Astrocyte of the hippocampus (primary cell): ENCODE data around the gene SPHK1.
A peak's percentile ranks its signal among the peaks of the same experiment; 100 is the strongest.
"Not testable (repeated sequence)": the region's sequence is repeated elsewhere in the genome, so short reads cannot be mapped to it uniquely, and the experiment has no call there.

Experiments
- DNase-seq: peaks from one replicate; pipeline ENCODE4 v3.0.0; 2011; ENCODE audit warnings: low read depth, low spot score

SPHK1 gene, protein sequence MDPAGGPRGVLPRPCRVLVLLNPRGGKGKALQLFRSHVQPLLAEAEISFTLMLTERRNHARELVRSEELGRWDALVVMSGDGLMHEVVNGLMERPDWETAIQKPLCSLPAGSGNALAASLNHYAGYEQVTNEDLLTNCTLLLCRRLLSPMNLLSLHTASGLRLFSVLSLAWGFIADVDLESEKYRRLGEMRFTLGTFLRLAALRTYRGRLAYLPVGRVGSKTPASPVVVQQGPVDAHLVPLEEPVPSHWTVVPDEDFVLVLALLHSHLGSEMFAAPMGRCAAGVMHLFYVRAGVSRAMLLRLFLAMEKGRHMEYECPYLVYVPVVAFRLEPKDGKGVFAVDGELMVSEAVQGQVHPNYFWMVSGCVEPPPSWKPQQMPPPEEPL

DNA sequence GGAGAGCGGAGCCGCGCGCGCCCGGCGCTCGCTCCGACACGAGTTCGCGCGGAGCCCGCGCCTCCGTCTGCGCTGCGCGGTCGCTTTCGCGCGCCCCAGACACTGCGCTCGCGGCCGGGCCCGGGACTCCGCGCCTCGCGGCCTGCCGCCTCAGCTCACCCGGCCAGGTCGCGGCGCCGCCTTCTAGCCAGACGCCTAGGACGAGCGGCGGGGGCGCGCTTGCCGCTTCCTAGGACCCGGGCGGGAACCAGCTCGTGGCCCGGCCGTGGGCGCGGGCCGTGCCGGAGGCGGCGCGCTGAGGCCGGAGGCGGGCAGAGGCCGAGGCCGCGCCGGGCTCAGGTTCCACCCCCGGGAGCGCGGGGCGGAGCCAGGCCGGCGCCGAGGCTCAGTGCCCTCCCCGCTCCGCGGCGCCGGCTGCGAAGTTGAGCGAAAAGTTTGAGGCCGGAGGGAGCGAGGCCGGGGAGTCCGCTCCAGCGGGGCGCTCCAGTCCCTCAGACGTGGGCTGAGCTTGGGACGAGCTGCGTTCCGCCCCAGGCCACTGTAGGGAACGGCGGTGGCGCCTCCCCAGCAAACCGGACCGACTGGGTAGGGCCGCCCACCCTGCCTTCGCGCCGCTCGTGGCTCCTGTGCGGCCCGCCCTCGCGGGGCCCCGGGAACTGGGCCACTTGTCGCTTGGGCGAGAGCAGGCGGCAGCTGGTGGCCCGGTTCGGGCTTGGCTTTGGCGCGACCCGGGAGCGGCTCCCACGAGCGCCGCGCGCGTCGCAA is at the start of gene SPHK1:
SPHK1 (plus strand) TSS at position 388 of the 765 bp plus-strand sequence. CDS start 1,036 bp downstream, outside the sequence.
- peak; percentile 92 for DNase-seq

DNA sequence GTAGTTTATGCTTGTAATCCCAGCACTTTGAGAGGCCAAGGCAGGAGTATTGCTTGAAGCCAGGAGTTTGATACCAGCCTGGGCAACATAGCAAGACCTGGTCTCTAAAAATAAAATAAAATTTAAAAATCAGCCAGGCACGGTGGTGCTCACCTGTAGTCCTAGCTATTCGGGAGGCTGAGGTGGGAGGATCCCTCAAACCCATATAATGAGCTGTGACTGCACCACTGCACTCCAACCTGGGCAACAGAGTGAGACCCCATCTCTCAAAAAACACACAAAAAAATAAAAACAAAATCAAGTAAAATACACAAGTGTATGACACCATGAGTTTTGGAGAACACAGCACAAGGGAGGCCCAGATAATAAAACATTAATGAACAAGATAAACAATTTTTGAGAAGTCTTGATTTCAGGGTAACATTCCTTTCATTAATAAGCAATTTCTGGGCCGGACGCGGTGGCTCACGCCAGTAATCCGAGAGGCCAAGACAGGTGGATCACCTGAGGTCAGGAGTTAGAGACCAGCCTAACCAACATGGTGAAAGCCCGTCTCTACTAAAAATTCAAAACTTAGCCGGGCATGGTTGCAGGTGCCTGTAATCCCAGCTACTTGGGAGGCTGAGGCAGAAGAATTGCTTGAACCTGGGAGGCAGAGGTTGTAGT is 48.6 kb upstream of the SPHK1 start:
- no peak for DNase-seq

DNA sequence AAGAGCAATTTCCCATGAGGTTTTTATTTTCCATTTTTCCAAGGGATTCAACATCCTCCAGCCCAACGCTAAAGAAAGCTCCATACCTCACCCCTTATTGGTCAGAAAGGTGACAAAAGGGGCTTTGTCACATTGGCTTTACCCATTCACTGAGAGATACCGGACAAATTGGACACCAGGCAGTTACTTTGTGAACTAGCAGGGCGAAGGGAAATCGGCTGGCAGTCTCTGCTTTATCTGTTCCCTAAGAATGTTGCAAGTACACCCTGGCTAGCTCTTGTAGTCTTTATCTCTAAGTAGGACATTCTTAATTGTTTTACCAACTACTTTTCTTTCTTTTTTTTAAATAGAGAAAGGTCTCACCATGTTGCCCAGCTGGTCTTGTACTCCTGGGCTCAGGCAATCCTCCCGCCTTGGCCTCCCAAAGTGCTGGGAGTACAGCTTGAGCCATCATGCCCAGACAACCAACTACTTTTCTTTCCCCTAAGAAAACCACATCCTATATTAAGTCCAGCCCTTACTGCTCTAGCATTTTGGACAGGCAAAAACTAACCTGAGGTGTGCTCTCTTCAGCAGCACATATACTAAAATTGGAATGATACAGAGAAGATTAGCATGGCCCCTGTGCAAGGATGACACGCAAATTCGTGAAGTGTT is 47.5 kb upstream of the SPHK1 start:
- no peak for DNase-seq

DNA sequence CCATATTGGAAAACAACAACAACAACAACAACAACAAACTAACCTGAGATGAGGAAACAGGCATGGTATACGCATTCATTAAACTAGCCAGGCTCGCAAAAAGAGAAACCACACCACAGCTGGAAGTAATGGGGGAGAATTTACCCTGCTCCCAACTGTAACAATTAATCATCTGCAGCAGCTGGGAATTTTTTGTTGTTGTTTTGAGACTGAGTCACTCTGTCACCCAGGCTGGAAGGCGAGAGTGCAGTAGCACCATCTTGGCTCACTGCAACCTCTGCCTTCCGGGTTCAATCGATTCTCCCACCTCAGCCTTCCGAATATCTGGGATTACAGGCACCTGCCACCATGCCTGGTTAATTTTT is 47.0 kb upstream of the SPHK1 start:
- peak; percentile 29 for DNase-seq

DNA sequence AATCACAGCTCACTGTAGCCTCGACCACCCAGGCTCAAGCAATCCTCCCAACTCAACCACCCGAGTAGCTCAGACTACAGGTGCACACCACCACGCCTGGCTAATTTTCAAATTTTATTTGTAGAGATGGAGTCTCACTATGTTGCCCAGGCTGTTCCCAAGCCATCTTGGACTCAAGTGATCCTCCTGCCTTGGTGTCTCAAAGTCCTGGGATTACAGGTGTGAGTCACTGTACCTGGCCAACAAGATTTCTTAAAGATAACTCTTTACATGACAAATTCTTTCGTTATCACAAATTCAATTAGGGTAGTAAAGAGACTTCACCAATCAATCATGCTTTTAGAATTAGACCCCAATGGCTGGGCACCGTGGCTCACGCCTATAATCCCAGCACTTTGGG is 43.1 kb upstream of the SPHK1 start:
- no peak for DNase-seq

DNA sequence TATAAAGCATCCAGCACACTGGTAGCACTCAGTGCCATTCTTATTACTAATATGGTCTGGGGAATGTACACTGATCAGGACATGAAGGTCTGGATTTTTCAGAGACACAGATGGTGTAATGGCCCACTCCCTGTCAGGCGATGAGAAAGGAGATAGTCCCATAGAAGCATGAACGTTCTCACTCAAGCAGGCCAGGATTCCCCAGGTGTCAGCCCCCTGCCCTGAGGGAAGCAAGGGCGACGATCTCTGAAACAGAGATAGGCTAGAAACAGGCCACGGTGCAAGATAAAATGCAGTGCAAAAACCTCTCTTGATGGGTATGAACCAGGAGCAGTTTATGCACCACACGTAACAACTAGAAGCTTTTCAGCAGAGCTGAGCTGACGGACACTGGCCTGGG is 41.3 kb upstream of the SPHK1 start:
- no peak for DNase-seq

DNA sequence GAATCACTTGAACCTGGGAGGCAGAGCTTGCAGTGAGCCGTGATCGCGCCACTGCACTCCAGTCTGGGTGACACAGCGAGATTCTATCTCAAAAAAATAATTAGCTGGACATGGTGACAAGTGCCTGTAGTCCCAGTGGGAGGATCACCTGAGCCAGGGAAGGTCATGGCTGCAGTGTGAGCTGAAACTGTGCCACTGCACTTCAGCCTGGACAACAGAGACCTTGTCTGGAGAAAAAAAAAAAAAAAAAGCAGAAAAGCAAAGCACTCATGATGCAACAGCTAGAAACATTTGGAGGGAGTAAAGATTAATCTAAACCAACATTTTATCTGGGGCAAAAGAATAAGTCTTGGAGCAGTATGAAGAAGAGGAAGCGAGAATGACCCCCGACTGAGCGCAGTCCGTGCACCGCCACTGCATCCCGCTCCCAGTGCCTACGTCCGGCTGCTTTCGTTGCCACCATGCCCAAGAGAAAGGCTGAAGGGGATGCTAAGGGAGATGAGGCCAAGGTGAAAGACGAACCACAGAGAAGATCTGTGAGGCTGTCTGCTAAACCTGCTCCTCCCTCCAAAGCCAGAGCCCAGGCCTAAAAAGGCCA is 38.9 kb upstream of the SPHK1 start:
- no peak for DNase-seq

DNA sequence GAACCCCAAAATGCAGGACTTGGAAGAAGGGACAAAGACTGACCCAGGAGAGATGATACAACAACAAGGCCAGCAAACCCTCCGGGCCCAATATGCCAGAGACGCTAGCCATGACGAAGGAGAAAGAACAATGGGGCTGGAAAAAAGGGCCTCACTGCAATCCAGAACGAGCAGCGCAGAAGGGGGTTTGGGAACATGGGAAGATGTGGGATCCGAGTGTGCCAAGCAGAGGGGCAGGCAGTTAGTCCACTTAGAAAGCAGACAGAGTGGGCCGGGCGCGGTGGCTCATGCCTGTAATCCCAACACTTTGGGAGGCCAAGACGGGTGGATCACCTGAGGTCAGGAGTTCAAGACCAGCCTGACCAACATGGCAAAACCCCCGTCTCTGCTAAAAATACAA is 37.5 kb upstream of the SPHK1 start:
- not testable (repeated sequence) for DNase-seq

DNA sequence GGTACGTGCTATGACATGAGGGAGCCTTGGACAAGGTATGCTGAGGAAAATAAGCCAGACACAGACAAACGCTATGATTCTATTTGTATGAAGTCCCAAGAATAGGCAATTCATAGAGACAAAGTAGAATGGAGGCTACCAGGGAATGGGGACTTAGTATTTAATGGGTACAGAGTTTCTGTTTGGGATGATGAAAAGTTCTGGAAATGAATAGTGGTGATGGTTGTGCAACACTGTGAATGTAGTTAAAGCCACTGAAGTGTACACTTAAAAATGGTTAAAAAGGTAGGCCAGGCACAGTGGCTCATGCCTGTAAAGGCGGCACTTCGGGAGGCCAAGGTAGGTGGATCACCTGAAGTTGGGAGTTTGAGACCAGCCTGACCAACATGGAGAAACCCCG is 33.9 kb upstream of the SPHK1 start:
- no peak for DNase-seq

DNA sequence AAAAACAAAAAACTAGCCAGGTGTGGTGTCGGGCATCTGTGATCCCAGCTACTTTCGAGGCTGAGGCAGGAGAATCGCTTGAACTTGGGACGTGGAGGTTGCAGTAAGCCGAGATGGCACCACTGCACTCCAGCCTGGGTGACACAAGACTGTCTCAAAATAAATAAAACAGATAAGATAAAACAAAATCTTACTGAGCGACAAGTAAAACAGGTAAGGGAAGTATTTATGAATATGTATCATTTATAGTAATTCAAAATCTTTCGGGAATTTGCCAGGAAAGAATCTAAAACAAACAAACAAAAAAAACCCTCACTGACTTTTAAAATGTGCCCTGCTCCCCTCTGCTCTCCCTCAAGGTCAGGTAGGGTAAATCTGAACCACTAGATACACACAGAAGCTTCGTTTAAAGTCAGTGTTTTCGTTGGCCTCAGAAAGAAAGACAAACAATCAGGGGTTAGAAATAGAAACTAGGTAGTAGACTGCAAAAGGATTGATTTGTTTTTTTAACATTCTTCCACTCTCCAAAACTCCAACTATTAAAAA is 32.8 kb upstream of the SPHK1 start:
- DNase-seq, result no peak

DNA sequence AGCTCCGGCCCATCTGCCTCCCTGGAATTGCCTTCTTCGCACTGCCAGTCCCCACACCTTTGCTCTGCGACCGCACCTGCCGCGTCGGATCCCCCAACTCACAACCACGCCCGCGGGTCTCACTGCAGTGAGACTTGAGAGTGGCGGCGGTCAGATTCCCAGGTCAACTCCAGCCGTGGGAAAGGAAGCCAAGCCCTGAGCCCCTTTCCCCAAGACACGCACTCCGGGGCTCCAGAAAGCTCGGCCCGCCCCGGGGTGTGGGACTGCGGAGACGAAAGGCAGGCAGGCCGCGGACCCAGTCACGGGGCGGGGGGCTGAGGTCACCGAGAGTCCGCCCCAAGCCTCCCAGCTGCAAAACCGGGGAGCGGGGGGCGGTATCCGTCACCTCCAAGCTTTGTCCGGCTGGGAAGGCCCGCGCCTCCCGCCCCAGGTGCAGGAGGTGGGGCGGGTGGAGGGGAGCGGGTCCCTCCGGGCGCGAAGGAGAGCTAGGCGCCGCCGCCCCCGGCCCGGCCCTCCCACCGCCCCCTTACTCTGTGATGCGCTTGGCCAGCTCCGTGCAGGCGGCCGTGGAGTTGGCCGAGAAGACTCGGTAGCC is 31.3 kb upstream of the SPHK1 start:
- DNase-seq, result no peak

DNA sequence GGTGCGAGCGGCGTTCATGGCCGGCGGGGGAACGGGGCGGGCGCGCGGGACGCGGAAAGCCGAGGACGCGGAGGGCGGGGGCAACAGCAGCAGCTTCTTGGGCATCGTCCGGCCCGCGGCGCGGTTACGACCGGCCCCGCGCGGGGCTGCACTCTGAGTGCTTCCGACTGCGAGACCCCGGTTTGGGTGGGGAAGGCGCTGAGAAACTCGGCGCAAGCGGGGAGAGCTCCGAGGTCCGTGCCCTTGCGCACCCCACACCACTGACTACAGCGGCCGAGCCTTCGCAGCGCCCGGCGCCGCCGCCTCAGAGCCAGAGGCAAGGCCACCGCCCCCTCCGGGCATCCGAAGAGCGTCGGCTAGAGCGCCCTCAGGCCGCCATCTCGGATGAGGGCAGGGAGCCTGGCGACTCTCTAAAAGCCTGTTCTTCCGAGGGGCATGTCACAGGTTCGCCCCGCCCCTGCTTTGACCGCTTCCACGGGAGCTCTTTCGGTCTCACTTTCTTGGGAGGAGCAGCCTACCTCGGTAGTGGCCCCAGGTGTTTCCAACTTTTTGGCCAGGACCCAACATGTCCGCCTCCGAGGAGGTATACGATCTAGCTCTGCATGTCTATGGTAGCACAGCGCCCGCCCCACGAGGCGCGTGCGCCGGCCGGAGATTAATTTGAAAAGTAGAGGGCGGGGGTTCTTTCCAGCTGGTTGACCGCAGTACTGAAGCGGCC is 30.7 kb upstream of the SPHK1 start, which contains the start of gene PRPSAP1:
PRPSAP1 (minus strand) TSS at position 318 of the 718 bp plus-strand sequence; CDS start at position 105, 213 bp downstream.
- DNase-seq, result peak; percentile 96

DNA sequence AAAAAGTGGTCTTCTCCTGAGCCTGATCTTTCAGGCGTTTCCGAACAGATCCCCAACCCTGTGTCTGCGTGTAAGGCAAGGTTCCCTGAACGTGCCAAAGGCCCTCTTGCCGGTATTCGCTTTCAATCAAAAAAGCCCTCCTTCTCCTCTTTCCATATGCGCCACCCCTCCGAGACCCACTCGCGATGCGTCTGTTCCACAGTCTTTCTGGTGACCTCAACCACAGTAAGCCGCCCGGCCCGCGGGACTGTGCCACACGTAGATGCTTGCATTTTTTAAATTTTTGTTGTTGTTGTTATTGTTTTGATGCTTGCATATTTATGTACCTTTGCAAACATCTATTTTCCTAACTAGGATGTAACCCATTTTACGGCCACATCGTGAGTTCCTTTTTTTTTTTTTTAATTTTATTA is 30.1 kb upstream of the SPHK1 start:
- DNase-seq, result no peak

DNA sequence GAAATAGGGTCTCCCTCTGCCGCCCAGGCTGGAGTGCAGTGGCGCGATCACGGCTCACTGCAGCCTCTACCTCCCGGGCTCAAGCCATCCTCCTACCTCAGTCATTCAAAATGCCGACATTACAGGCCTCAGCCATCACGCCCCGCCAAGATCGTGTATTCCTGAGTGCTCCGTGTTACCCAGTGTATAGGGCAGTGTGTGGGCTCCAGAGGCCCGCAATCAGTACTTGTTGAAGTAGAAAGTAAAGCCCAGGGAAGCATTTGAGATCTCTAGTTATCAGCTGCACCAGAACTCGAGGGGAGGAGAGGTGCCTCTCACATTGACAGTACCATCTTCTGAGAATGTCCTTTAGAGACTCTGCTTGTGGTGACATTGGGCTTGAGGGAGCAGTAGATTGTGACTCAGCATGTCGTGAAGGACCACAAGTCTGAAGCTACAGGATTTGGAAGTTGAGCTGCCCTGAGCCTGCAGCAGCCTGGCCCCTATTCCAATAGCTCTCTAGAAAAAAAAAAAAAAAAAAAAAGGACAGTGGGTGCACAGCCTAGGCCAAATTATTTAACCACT is 29.6 kb upstream of the SPHK1 start:
- no peak for DNase-seq

DNA sequence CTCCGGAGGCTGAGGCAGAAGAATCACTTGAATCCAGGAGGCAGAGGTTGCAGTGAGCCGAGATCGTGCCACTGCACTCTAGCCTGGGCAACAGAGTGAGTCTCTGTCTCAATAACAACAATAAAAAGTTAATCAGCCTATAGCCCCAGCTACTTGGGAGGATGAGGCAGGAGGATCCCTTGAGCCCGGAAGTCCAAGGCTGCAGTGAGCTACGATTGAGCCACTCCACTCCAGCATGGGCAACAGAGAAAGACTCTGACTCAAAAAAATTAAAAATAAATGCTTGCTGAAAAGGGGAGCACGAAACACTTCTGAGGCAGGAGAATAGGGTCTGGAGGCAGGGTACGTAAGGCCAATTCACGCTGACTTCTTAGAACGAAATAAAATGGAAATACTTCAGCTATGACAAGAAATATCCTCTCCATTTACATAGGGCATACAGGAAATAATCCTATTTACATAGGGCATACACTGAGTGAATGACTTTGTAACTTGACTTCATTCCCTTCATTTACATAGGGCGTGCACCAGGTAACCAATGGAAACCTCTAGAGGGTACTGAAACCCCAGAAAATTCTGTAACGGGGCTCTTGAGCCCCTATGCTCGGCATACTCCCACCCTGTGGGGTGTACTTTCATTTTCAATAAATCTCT is 27.5 kb upstream of the SPHK1 start:
- DNase-seq, result no peak

DNA sequence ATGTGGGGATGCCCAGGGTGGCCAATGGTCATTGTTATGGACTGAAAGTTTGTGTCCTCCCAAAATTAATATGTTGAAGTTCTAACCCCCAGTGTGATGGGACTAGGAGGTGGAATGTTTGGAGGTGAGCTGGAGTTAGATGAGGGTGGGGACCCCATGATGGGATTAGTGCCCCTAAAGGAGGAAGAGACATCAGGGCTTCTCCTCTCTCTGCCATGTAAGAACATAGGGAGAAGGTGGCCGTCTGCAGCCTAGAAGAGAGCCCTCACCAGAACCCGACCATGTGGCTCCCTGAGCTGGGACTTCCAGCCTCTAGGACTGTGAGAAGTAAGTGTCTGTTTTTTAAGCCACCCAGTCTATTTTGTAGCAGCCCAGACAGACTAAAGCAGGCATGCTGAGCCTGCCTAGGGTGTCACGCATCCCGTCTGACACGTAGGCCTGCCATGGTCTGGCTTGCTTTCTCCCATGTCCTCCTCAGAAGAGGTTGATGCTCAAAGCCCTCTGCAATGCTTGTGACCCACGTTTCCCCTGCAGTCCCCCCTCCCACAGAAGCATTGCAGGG is 26.7 kb upstream of the SPHK1 start:
- no peak for DNase-seq

DNA sequence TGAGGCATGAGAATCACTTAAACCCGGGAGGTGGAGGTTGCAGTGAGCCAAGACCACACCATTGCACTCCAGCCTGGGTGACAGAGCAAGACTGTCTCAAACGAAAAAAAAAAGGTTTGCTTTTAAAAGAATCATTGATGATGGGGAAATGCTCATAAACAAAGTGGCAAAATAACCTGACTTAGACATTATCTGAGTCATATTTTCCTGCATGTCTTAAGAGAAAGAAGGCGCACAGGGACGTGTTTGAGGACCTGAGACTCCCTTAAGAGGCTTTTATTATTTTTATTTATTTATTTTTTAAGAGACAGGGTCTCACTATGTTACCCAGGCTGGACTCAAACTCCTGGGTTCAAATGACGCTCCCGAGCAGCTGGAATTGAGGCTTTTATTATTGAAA is 25.0 kb upstream of the SPHK1 start:
- no peak for DNase-seq

DNA sequence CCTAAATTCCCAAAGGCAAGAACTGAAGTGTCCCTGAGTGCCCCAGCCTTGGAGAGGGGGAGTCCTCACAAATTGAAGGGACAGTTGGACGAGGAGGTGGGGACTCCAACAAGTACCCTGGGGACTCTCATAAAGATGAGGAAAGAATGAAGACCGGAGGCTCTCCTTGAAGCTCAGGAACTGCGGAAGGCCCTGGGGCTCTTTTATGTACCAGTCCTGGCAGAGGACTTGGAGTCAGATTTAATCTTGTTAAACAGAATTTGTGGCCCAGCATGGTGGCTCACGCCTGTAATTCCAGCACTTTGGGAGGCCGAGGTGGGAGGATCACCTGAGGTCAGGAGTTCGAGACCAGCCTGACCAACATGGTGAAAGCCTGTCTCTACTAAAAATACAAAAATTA is 24.6 kb upstream of the SPHK1 start:
- DNase-seq, result not testable (repeated sequence)

DNA sequence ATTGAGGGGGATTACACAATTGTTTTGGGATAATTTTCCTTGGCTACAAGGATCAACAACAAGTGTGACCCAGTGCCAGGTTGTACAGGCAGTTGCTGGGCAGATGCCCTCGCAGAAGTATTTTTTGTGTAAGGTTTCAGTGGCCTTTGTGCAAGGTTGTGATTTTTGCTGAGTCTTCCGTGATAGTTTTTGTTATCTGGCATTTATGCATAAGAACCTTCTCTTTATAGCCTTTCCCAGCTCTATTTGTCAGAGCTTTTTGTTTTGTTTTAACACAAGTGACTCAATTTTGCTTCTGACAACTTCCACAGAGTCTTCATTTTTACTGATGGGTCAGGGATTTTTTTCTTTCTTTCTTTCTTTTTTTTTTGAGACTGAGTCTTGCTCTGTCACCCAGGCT is 23.9 kb upstream of the SPHK1 start:
- DNase-seq, result no peak
